GM13976 (cell line): ENCODE data around the gene LY6G6F.

Experiments used
- DNase-seq: peaks from one replicate; pipeline ENCODE4 v3.0.0; 2012; ENCODE audit warnings: low spot score
- CTCF ChIP-seq: IDR thresholded peaks from 2 replicates; pipeline ENCODE4 v1.5.1; 2012; ENCODE audit warnings: borderline replicate concordance, mild to moderate bottlenecking; ENCODE audit not compliant: insufficient read depth; ENCODE audit errors: extremely low read depth, missing control alignments, control extremely low read depth
- in situ Hi-C: fragments of 300-500 bp; cut with MboI; formaldehyde crosslinking; loops from one replicate; pipeline ENCODE4 v1.12.0; 2022; ENCODE audit warnings: low sequenced_read_pairs, mixed read lengths, inconsistent platforms; ENCODE audit not compliant: unreplicated experiment

LY6G6F gene

DNA sequence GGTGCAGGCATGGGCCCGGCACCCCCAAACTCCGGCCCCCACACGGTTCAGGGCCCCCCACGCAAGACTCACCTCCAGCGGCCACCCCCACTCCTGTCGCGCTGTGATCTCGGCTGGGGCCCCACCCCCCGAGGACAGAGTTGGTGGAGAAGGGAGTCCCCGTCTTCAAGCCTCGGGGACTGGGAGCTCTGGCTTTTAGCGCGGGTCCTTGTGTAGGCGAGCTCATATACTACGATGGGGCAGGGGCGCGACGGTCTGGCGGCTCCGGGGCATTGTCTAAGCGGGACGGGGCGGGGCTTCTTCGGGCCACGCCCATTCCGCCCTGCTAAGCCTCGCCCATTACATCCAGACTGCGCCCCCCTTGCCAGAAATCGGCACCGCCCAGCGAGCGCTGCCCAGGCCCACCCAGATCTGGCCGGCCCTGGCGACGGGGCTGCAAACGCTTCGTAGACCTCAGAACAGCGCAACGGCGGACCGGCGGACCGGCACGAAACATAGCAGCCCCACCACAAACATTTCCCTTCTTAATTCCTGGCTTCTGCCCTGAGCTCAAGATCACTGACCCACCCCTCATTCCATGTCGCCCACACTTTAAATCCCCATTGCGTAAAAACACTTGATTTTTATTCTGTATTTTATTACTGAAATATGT is 23.4 kb downstream of the LY6G6F start:
- TF ChIP-seq CTCF = peak; percentile 12
- DNase-seq = peak; percentile 88
- in situ Hi-C loops = no loop called here

GRCh38 chr6:31730631-31731086 is 24.0 kb downstream of the LY6G6F start:
- no peak for TF ChIP-seq CTCF
- no peak for DNase-seq
- in situ Hi-C loops = no loop called here

DNA sequence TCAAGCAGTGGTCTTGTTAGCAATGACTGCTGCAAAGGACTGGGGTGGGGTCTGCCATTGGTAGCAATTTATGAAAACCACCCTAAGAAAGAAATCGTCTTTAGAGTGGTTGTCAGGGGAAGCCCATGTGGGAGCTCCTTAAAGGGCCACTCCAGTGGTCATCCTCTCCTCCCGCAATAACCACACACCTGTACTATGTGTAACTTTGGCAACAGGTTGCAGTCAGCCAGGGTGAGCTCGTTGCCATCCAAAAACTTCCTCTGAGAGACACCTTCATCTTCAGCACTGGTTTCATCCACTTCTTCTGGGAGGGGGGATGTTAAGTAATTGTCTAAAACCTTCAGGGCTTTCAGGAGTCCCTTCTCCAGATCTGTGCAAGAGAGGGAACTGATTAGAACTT is 25.4 kb downstream of the LY6G6F start:
- in situ Hi-C loops = no loop called here
- no peak for DNase-seq

DNA sequence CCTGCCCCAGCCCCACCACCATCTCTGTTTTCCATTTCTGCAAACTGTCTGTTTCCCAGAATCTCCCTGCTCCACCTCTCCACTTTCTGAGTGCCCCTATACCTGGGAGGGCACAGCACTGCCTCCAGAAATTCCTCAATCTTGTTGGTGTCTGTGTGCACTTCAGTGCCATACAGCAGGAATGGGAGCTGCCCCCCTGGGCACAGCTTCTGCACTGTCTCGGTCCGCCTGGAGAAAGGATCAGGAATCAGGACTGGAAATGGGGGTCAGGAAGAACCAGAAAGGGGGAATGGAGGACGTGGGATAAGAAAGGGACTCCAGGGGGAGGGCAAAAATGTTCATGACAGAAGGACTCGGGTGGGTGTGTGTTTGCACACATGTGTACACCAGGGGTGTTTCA is 27.1 kb downstream of the LY6G6F start:
- in situ Hi-C loops = no loop called here
- no peak for DNase-seq
- TF ChIP-seq CTCF = no peak

More for the DNA sequence above, 25.4 kb downstream of the LY6G6F start:
- no peak for TF ChIP-seq CTCF

DNA sequence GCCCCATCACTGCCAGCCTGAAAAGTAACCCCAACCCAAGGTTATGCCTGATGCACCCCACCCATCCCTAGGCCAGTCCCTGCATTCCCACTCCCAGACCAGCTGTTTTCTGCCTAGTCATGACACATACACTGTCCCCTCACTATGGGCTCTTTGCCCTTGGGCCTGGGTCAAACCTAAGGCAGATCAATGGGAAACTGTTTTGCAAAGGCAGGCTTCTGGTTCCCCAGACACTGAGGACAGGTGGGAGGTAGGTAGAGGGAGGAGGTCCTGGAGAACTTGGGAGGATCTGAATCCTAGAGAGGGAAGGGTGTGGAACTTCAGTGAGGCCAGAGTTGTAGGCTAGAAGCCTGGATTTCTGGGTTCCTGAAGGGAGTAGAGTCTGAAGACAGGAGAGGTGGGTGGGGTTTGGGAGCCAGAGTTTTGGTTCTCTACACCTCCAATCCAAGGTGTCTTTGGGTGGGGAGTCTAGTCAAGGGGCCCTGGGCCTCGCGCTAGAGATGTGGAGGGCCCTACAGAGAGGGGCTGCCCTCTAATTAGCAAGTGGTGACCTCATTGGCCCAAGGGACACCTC is 27.7 kb downstream of the LY6G6F start:
- in situ Hi-C loops = no loop called here
- TF ChIP-seq CTCF = no peak
- no peak for DNase-seq

GRCh38 chr6:31734821-31735406 is 28.2 kb downstream of the LY6G6F start:
- peak; percentile 84 for DNase-seq
- in situ Hi-C loops = no loop called here

More at GRCh38 chr6:31734821-31735406, 28.2 kb downstream of the LY6G6F start:
- no peak for TF ChIP-seq CTCF
